ENCODE data around the gene ZXDC.

Gene ZXDC

DNA sequence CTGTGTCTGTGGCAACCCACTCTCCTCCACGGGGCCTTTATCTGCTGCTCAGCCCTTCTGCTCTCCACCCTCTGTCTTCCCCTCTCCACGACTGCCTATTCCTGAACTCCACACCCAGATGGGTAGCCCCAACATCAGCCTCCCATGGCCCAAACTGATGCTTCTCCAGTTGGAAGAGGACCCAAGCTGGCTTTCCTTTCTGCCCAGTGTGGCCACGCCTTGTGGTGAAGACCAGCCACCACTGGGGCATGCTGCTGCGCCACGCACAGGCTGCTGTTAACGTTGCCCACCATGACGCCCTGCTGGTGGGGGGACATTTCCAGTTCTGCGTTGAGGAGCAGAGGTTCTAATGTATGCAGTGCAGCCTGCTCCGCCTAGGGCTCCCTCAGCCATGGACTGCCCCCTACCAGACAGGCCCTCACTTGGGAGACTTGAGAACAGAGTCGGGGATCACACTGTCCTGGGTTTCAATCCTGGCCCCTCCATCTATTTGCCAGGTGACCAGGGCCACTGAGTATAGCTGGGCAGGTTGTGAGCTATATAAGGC is 54.0 kb downstream of the ZXDC start:
- H3K9me3 Mint-ChIP-seq = peaks cover 6% of the 10 kb centered on the region
- H3K36me3 Mint-ChIP-seq (ENCODE audit: low read depth) = peaks cover 7% of the 10 kb centered on the region
- no peaks in the 10 kb centered on the region for H3K4me1 Mint-ChIP-seq (ENCODE audit: low read depth)
- H3K27me3 Mint-ChIP-seq = no peaks in the 10 kb centered on the region
- H3K27ac Mint-ChIP-seq = no peak overlapping the region
- no peak overlapping the region for H3K4me3 Mint-ChIP-seq

DNA sequence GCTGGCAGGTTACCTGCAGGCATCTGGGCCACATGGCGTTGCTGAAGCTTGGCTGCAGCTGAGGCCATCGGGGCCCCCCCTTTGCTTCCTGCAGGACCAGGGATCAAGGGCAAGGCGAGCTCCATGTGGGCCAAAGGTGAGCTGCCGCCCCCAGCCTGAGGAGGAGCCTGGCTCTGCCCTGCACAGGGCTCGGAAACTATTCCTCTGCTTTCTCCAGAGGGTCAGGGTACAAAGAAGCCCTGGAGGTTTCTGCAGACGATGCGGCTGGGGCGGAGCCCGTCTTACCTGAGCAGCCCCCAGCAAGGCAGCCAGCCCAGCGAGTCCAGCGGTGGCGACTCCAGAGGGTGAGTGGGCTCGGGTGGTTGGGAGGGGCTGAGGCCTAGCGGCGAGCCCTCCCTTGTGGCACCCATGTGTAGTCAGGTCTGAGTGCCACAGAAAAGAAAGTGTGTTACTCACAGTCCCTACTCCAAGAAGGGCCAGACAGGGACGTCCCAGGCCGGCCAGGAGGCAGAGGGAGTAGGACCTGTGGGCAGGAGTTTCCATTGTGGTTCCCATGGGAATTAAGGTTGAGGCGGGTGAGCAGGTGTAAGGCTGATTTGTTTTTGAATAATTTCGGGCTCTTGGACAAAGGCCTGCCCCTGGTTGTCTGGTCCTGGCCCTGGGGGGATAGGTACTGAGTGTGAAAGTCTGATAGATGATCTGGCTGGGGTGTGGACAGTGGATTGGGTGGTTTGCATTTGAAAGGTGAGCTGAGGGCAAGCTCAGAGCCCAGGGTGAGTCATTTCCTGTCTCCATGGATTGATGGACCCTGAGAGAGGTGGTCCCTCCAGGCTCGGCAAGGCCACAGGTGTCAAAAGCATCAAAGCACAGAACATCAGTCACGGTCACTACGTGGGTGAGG is 55.6 kb downstream of the ZXDC start:
- H3K27ac Mint-ChIP-seq = no peak overlapping the region
- no peaks in the 10 kb centered on the region for H3K36me3 Mint-ChIP-seq (ENCODE audit: low read depth)
- no peaks in the 10 kb centered on the region for H3K27me3 Mint-ChIP-seq
- H3K4me1 Mint-ChIP-seq (ENCODE audit: low read depth) = no peaks in the 10 kb centered on the region
- H3K9me3 Mint-ChIP-seq = no peaks in the 10 kb centered on the region
- no peak overlapping the region for H3K4me3 Mint-ChIP-seq

DNA sequence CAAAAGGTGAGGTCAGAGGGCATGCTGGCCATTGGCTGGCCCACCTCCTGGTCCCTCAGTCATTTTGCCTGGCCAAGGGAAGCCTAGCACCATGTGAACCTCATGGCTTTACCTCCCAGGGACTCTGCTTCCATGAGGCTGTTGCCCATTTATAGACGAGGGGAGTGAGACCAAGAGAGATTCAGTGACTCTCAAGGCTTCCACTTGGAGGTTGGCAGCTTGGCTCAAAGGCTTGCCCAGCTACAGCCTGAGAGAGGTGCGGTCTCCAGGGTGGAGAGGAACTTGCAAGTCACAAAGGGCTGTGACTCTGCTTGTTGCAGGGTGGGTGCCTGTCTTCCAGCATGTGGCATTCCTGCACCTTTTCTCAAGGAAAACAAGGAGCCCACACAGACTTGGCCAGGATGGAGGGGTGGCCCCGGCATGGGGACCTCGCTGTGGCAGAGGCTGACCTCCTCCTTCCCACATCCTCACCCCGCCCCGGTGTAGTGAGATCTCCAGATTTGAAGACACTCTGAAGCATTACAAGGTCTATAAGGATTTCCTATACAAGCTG is 56.5 kb downstream of the ZXDC start:
- H3K4me1 Mint-ChIP-seq (ENCODE audit: low read depth) = no peaks in the 10 kb centered on the region
- no peak overlapping the region for H3K27ac Mint-ChIP-seq
- no peaks in the 10 kb centered on the region for H3K9me3 Mint-ChIP-seq
- H3K27me3 Mint-ChIP-seq = peaks cover 5% of the 10 kb centered on the region
- no peaks in the 10 kb centered on the region for H3K36me3 Mint-ChIP-seq (ENCODE audit: low read depth)
- H3K4me3 Mint-ChIP-seq = no peak overlapping the region

- H3K4me1 Mint-ChIP-seq (ENCODE audit: low read depth) = no peaks in the 10 kb centered on the region
- peaks cover 7% of the 10 kb centered on the region for H3K27me3 Mint-ChIP-seq
- no peak overlapping the region for H3K4me3 Mint-ChIP-seq
- no peaks in the 10 kb centered on the region for H3K9me3 Mint-ChIP-seq
- no peak overlapping the region for H3K27ac Mint-ChIP-seq
- no peaks in the 10 kb centered on the region for H3K36me3 Mint-ChIP-seq (ENCODE audit: low read depth)
These were observed 57.0 kb downstream of the ZXDC start for GRCh38 chr3:126418661-126419131.

DNA sequence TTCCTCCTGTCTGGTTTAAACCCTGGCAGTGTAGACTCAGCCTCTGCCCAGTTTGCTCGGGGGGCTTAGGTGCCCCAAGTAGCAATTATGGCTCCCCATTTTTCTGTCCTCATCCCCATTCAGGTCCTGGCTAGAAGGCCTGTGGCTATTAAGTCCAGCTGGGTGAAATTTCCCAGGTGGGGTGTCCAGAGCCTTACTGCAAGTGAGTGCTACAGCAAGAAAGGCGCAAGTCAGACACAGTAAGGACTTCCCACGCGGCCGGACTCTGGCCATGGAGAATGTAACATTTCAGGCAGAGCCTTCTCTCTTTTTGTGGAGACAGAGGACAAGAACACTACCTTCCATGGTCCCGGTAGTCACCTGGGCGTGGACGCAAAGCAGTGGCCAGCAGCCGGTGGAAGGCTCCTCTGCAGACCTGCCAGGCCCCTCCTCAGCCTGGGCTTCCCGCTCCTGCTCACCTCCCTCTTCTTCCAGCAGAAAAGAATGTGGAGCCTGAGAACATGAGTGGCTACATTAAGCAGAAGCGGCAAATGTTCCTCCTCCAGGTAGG is 57.6 kb downstream of the ZXDC start:
- peaks cover 7% of the 10 kb centered on the region for H3K27me3 Mint-ChIP-seq
- no peaks in the 10 kb centered on the region for H3K9me3 Mint-ChIP-seq
- no peak overlapping the region for H3K27ac Mint-ChIP-seq
- no peaks in the 10 kb centered on the region for H3K4me1 Mint-ChIP-seq (ENCODE audit: low read depth)
- H3K4me3 Mint-ChIP-seq = no peak overlapping the region
- H3K36me3 Mint-ChIP-seq (ENCODE audit: low read depth) = no peaks in the 10 kb centered on the region

DNA sequence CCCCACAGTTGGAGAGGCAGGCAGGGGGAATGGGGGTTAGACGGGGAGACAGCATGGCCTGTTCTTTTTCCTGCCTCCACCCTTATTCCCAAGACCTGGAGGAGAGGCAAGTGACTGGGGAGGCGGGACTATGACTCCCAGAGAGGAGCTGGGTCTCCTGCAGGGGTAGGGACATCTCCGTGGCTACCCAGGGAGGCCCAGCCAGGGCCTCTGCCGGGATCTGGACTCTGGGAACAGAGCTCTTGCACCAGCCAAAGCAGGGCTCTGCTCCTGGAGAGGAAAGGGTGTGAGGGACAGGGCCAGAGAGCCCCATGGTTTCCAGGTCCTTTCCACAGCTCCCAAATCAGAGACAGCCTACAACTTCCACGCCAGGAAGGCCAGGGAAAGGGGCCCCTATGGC is 58.2 kb downstream of the ZXDC start:
- Mint-ChIP-seq H3K27me3 (peaks cover 12% of the 10 kb centered on the region), H3K9me3 (no peaks in the 10 kb centered on the region), H3K27ac (no peak overlapping the region), H3K4me3 (no peak overlapping the region), H3K4me1 (ENCODE audit: low read depth) (no peaks in the 10 kb centered on the region), H3K36me3 (ENCODE audit: low read depth) (no peaks in the 10 kb centered on the region)

- H3K36me3 Mint-ChIP-seq (ENCODE audit: low read depth) = no peaks in the 10 kb centered on the region
- no peaks in the 10 kb centered on the region for H3K9me3 Mint-ChIP-seq
- H3K4me3 Mint-ChIP-seq = no peak overlapping the region
- peaks cover 17% of the 10 kb centered on the region for H3K27me3 Mint-ChIP-seq
- H3K27ac Mint-ChIP-seq = no peak overlapping the region
- H3K4me1 Mint-ChIP-seq (ENCODE audit: low read depth) = no peaks in the 10 kb centered on the region
These were observed 58.7 kb downstream of the ZXDC start for GRCh38 chr3:126416943-126417342.

- Mint-ChIP-seq H3K4me3 (no peak overlapping the region), H3K4me1 (ENCODE audit: low read depth) (no peaks in the 10 kb centered on the region), H3K27me3 (peaks cover 27% of the 10 kb centered on the region), H3K27ac (no peak overlapping the region), H3K9me3 (no peaks in the 10 kb centered on the region), H3K36me3 (ENCODE audit: low read depth) (no peaks in the 10 kb centered on the region)
These were observed 59.8 kb downstream of the ZXDC start for GRCh38 chr3:126415661-126416591.

DNA sequence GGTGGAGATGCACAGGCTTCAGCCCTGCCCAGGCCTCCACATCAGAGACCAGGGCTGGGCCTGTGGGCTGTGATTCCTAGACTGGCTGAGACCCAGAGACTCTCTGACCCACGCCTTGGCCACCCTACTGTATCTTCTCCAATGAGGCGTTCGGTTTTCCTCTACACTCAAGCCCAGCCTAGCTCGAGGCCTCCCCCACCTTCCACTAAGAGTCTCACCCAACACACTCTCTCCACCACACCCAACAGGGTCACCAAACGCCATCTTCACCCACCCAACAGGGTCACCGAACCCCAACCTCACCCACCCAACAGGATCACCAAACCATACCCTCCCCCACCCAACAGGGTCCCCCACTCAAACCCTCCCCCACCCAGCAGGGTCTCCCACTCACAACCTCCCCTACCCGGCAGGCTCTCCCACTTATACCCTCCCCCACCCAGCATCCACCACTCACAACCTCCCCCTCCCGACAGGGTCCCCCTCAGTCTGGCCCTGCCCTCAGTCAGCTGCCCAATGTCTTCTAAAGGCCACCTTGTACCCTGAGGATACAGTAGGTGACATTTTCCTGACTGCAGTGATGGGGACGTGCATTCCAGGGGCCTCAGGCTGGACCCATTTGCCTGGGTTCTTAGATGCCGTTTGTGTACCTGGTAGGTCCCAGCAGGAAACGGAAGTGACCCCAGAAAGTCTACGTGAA is 60.6 kb downstream of the ZXDC start:
- no peak overlapping the region for H3K4me3 Mint-ChIP-seq
- H3K27ac Mint-ChIP-seq = no peak overlapping the region
- H3K9me3 Mint-ChIP-seq = no peaks in the 10 kb centered on the region
- no peaks in the 10 kb centered on the region for H3K4me1 Mint-ChIP-seq (ENCODE audit: low read depth)
- H3K27me3 Mint-ChIP-seq = peaks cover 32% of the 10 kb centered on the region
- H3K36me3 Mint-ChIP-seq (ENCODE audit: low read depth) = no peaks in the 10 kb centered on the region

DNA sequence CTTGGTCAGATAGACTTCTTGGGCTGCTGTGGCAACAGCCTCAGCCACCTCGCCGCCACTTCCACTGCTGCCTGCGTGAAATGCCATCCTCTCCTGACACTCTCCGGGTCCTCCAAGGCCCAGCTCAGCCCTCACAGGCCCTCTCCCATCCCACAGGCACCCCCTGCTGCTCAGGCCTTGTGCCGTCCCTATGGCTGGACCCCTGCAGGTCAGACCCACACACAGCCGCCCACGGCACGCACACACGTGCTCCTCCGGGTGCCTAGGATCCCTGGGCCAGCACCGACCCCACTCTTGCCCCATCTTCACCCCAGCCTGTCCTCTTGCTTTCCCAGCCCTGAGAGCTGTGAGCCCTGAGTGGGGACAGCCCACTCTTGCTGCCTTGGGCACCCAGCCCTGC is 61.3 kb downstream of the ZXDC start:
- Mint-ChIP-seq H3K27me3 (peaks cover 32% of the 10 kb centered on the region), H3K27ac (no peak overlapping the region), H3K4me3 (no peak overlapping the region), H3K36me3 (ENCODE audit: low read depth) (no peaks in the 10 kb centered on the region), H3K9me3 (no peaks in the 10 kb centered on the region), H3K4me1 (ENCODE audit: low read depth) (no peaks in the 10 kb centered on the region)

- Mint-ChIP-seq H3K4me1 (ENCODE audit: low read depth) (no peaks in the 10 kb centered on the region), H3K36me3 (ENCODE audit: low read depth) (no peaks in the 10 kb centered on the region), H3K4me3 (no peak overlapping the region), H3K27ac (no peak overlapping the region), H3K9me3 (no peaks in the 10 kb centered on the region), H3K27me3 (peaks cover 36% of the 10 kb centered on the region)
These were observed 62.0 kb downstream of the ZXDC start for GRCh38 chr3:126413693-126414080.

DNA sequence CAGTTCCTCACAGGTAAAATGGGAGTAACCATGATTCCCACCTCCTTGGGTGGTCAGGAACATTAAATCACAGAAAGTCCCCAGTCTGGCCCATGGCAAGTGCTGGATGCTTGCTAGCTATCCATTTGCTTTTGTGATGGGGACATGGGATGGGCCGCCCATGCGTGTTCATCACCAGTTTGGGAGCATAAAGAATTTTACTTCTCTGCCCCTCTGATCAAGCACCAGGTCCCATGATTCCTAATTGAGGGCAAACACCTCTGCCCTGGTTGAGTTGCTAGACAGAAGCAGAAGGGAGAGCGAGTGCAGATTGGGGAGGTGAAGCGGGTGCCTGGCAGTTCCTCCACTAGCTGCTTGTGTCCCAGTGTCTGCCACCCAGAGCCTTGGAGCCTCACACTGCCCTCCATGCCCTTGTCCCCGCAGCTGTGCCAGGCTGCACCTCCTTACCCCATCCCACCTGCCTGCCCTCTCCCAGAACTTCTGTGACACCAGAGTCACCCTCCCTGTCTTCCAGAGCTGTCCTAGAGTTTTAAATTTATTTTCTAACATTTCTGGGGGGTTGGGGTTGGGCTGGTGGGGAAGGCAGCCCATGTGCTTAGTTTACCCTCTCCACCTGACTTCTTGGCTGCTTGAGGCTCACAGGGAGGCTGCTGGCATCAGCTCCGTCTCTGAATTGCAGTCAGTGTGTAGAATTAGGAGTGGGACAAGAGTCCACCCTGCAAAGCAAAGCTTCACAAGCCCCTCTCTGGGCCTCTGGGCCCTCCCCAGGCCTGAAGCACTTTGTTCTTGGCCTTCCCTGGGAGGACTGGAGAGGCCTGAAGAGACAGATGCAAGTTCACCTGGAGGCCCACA is 62.6 kb downstream of the ZXDC start:
- Mint-ChIP-seq H3K27me3 (peaks cover 41% of the 10 kb centered on the region), H3K27ac (no peak overlapping the region), H3K4me1 (ENCODE audit: low read depth) (no peaks in the 10 kb centered on the region), H3K9me3 (no peaks in the 10 kb centered on the region), H3K4me3 (no peak overlapping the region), H3K36me3 (ENCODE audit: low read depth) (no peaks in the 10 kb centered on the region)

DNA sequence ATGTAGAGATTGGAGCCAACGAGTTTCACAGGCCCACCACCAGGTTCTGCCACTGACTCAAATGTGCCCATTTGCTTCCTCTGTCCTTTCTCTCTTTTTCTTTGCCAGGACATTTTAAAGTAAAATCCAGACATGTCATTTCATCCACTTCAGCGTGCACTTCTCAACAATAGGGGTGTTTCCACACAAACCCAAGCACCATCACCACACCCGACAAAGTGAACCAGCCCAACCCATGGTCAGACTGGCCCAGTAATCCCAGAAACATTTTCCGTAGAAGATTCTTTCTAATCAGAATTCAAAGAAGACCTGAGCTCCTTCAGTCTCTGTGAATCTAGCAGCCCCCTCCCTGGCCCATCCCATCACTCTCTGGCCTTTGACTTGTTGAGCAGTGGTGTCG is 67.6 kb downstream of the ZXDC start:
- Mint-ChIP-seq H3K27me3 (peaks cover 43% of the 10 kb centered on the region), H3K9me3 (no peaks in the 10 kb centered on the region), H3K4me3 (no peak overlapping the region), H3K4me1 (ENCODE audit: low read depth) (no peaks in the 10 kb centered on the region), H3K27ac (no peak overlapping the region), H3K36me3 (ENCODE audit: low read depth) (no peaks in the 10 kb centered on the region)

Measured in stimulated activated naive CD8-positive, alpha-beta T cell treated with anti-CD3 and anti-CD28 coated beads, Interleukin-15, Interleukin-2, amounts not matched to agents 100 ng/mL and 50 ng/mL, for 24 hours (primary cell).